IPS DF 19.7 (cell line): ENCODE measurements around the gene FAF1.
"Not testable (repeated sequence)": the region's sequence is repeated elsewhere in the genome, so short reads cannot be mapped to it uniquely, and the experiment has no call there.

Source experiments
- DNase-seq: peaks from one replicate; pipeline ENCODE4 v3.0.0-alpha.2; 2013; ENCODE audit warnings: low read depth, low spot score

FAF1 gene

DNA sequence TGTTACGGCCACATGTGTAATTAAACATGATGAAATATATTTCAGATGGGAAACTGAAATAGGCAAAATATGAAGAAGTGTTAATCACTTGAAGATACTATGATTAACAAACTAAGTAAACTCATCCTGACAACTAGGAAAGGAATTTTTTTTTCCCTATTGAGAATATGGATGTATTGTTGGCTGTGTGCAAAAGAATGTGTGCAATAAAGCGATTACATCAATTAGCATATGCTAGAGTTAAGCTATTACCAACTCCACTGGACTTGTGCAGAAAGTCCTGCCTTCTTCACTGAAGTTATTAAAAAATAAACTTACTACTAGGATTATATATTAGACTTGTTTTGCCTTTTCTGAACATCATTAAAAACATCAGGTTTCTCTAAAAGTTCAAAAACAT is 393.7 kb downstream of the FAF1 start:
- DNase-seq, result no peak

GRCh38 chr1:50564417-50564816 is 395.6 kb downstream of the FAF1 start:
- DNase-seq, result no peak

DNA sequence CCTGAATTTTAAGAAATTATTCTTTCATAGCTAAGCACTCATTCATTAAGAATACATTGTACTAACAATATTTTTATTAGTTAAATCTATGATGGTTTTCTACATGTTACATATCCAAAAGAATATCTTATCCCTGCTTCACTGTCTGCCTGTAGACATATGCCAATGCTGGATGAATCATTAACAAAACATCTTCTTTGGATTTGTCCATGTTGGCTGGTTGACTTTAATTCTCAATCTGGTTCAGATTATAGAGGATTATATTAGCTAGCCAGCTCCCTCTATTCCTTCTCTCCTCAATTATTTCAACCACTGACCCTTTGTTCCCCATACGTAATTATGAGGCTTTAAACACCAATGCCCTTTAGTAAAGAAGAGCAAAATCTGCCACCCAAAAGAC is 398.0 kb downstream of the FAF1 start:
- DNase-seq, result no peak

DNA sequence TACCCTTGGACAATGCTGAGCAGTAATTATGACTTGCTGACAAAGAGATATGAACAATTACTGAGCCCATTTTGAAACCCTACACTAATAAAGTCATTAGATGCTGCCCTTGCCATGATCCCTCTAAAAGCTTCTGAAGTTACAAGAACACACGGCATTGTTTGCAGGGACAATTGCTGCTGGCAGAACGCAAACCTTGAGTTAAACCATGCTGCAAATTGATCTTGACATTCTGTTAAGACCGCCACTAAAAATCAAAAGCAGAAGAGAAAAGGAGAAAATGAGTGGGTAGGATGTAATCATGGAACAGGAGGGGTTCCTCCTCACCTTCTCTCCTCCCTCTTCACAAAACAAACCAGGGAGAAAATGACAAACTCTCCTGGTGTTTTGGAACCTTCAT is 400.6 kb downstream of the FAF1 start:
- no peak for DNase-seq

DNA sequence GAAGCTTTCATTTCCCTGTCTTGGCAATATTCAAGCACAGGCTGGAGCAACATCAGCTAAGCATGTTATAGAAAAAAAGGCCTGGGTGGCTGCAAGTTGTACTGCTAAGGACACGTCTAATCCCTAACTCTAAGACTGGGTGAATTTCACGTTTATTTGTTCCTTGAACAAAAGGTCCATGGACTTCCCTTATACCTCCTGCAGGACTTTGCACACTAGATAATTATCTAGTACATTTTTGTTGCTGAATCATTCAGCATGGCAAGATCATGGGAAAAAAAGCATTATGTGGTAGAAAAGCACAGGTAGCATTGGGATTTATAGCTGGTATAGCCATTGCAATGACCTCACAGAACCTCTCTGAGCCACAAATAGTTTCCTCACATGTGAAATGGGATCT is 406.1 kb downstream of the FAF1 start:
- no peak for DNase-seq

DNA sequence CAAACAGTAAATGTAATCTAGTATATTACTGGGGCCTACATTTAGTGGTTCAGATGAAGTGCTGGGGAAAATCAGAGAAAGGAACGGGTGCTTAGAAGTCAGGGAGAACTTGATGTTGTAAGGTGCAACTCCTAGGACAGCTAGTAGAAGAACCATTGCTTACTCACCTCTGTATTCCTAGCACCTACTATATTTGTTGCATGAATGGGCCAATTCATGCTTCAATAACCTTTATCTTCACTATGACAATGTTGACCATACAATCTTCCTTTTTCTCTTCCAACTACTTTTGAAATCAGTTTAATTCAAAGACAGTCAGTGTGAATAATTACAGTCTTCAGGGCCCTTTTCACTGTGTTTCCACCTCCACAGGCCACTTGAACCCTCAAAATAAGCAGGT is 411.8 kb downstream of the FAF1 start:
- no peak for DNase-seq

DNA sequence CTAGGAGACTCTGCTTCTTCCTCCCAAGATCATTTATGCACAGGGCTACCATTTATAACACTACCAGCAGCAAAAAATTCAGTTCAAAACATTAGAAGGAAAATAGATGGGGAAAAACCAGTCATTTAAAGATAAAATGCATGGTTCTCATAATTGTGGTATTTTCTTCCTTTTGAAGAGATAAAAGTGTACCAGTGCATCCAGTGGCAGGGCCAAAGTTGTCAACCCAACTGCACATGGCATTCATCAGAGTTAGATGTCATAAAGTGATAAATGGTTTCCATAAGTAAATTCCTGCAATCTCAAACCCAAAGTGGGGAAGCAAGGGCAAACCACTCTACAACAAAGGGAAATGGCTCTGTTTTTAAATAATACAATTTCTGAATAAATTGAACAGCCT is 417.7 kb downstream of the FAF1 start:
- no peak for DNase-seq

GRCh38 chr1:50538476-50538875 is 421.6 kb downstream of the FAF1 start:
- no peak for DNase-seq

DNA sequence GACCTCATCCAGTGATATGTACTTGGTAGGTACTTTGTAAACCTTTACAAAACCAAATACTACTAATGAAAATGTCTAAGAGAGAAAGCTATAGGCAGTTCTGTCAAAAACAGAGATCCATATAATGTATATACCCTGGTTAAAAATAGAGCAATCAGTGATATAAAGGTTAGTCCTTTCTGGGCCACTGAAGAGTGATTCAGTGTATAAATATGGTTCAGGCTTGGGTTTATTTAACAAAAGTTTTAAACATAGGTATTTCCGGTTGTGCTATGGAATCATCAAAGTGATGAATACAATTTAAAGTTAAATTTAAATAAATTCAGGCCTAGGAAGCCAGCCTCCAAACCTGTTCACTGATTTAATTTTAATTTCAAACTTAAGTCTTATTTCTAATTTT is 428.5 kb downstream of the FAF1 start:
- DNase-seq, result no peak

- DNase-seq, result no peak
Measured at GRCh38 chr1:50531027-50531426, 429.0 kb downstream of the FAF1 start.

- DNase-seq, result no peak
Measured at GRCh38 chr1:50529510-50529909, 430.6 kb downstream of the FAF1 start.

DNA sequence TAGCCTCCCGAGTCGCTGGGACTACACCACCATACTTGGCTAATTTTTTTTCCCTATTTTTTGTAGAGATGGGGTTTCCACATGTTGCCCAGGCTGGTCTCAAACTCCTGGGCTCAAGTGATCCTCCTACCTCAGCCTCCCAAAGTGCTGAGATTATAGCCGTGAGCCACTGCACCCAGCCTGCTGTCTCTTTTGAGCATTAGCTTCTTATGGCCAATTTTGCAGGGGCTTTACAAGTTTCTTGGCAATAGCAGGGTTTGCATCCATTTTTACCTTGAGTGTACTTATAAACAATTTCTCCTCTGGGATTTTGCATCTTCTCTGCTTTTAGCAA is 432.1 kb downstream of the FAF1 start:
- not testable (repeated sequence) for DNase-seq

DNA sequence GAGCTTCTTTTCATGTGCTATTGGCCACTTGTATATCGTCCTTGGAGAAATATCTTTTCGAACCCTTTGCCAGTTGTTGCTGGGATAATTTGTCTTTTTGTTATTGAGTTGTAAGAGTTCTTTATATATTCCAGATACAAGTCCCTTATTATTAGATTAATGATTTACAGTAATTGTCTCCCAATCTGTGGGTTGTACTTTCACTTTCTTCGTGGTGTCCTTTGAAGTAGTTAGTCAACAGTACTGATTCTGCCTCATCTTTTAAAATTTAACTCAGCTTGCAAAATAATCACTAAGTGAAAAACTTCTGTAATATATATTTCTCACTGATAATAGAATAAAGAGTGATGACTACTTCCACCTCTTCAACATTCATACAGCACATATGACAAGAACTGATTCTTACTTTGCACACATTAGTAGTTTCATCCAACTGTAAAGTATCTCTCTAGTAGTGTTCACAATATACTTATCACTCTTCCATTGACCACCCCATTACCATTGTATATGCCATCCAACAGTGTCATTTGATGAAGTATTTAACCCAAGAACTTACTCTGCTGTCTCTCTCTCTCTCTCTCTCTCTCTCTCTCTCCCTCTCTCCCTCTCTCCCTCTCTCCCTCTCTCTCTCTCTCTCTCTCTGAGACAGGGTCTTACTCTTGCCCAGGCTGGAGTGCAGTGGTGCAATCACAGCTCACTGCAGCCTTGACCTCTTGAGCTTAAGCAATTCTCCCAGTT is 432.6 kb downstream of the FAF1 start:
- no peak for DNase-seq

GRCh38 chr1:50526431-50526830 is 433.6 kb downstream of the FAF1 start:
- DNase-seq, result no peak

DNA sequence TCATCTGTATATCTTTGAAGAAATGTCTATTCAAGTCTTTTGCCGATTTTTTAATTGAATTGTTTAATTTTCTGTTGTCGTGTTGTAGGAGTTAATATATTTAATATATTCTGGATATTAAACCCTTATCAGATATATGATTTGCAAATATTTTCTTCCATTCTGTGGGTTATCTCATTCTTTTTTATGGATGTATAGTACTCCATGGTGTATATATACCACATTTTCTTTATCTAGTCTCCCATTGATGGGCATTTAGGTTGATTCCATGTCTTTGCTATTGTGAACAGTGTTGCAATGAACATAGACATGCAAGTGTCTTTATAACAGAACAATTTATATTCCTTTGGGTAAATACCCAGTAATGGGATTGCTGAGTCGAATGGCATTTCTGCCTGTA is 436.5 kb downstream of the FAF1 start:
- DNase-seq, result no peak

DNA sequence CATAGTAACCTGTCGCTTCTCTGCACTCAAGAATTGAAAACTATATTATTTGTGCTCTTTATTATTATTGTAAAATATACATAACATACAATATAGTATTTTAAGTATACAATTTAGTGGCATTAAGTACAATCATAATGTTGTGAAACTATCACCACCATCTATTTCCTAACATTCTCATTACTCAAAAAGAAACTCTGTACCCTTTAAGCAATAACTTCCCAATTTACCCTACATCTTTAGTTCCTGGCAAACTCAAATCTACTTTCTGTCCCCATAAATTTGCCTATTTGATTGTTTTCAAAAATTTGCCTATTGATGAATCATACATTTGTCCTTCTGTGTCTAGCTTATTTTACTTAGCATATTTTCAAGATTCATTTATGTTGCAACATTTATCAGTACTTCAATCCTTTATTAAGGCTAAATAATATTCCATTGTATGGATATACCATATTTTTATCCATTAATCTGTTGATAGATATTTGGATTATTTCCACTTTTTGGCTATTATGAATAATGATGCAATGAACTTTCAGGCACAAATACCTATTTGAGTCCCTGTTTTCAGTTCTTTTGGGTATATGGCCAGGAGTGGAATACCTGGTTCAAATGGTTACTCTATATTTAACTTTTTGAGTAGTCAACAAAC is 437.2 kb downstream of the FAF1 start:
- DNase-seq, result no peak

- DNase-seq, result no peak
Measured at GRCh38 chr1:50521703-50522102, 438.4 kb downstream of the FAF1 start.

- DNase-seq, result no peak
Measured at GRCh38 chr1:50517488-50517887, 442.6 kb downstream of the FAF1 start.

DNA sequence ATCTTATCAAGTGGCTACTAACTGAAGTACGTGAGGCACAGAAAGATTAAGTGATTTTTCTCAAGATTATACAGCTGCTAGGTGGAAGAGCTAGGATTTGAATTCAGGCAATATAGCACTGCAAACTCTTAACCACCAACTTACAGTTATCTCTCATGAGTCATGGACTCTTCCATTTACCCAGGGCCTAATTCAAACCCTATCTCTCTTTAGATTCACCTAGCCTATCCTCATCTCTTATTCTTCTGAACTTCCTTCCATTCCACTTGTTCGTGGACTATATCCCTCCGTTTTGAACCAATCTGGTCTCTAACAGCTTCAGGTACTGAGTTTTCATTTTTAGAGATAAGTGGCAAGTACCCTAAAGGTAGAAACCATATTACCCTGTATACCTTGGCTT is 444.0 kb downstream of the FAF1 start:
- DNase-seq, result no peak

DNA sequence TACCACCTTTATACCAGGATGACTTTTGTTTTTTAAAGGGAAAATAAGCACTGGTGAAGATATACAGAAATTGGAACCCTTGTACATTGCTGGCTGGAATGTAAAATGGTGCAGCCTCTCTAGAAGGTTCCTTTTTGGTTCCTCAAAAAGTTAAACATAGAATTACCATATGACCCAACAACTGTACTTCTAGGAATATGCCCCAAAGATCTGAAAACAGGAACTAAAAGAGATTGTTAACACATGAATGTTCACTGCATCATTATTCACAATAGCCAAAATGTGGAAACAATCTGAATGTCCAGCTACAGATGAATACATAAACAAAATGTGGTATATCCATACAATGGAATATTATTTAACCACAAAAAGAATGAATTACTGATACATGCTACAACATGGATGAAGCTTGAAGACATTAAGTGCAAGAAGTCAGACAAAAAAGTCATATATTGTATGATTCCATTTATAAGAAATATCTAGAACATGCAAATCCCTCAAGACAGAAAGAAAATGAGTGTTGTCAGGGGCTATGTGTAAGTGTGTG is 452.0 kb downstream of the FAF1 start:
- no peak for DNase-seq

- no peak for DNase-seq
Measured at GRCh38 chr1:50505427-50505826, 454.6 kb downstream of the FAF1 start.

- no peak for DNase-seq
Measured at GRCh38 chr1:50503515-50503914, 456.6 kb downstream of the FAF1 start.

GRCh38 chr1:50502147-50502546 is 457.9 kb downstream of the FAF1 start:
- DNase-seq, result no peak
